HepG2 (cell line): ENCODE measurements around the gene CDC42EP4. TPM values are rescaled to one million over a fixed set of nuclear protein-coding genes. Genes with fewer than 3 reads are reported as not detected.
A peak's percentile ranks its signal among the peaks of the same experiment; 100 is the strongest.

Experiments
- HDAC1 ChIP-seq: sonication (generic); formaldehyde crosslinking; IDR thresholded peaks from 2 replicates; pipeline ENCODE4 v1.5.1; 2020; ENCODE audit warnings: mild to moderate bottlenecking, missing genetic modification reagents
- JUN ChIP-seq: sonication (generic); formaldehyde crosslinking; IDR thresholded peaks from 2 replicates; pipeline ENCODE4 v1.4.0; 2020; ENCODE audit warnings: mild to moderate bottlenecking, missing genetic modification reagents
- POGZ ChIP-seq: sonication (generic); formaldehyde crosslinking; IDR thresholded peaks from 2 replicates; pipeline ENCODE4 v1.4.0; 2020; ENCODE audit warnings: mild to moderate bottlenecking, missing genetic modification reagents
- PREB ChIP-seq: sonication (generic); formaldehyde crosslinking; IDR thresholded peaks from 2 replicates; pipeline ENCODE4 v1.4.0; 2020; ENCODE audit warnings: missing genetic modification reagents
- SP5 ChIP-seq: IDR thresholded peaks from 2 replicates; pipeline ENCODE4 v1.6.1; 2016; ENCODE audit warnings: low read depth, borderline replicate concordance
- SRSF9 ChIP-seq: fragments of 200-400 bp; formaldehyde crosslinking; IDR thresholded peaks from 2 replicates; pipeline ENCODE4 v1.6.1; 2018; ENCODE audit warnings: borderline replicate concordance, mild to moderate bottlenecking, low read depth, low read length; ENCODE audit not compliant: insufficient read depth, poor library complexity, severe bottlenecking
- ZBTB39 ChIP-seq: sonication (generic); formaldehyde crosslinking; IDR thresholded peaks from 2 replicates; pipeline ENCODE4 v1.5.0; 2020; ENCODE audit warnings: missing genetic modification reagents
- ZFP91 ChIP-seq: sonication (generic); formaldehyde crosslinking; IDR thresholded peaks from 2 replicates; pipeline ENCODE4 v1.9.0; 2022; ENCODE audit warnings: missing genetic modification reagents, mild to moderate bottlenecking, borderline replicate concordance
- ZMAT3 ChIP-seq: sonication (generic); formaldehyde crosslinking; conservative IDR thresholded peaks from 2 replicates; pipeline ENCODE4 v1.7.0; 2021; ENCODE audit warnings: missing genetic modification reagents
- ZNF124 ChIP-seq: sonication (generic); formaldehyde crosslinking; IDR thresholded peaks from 2 replicates; pipeline ENCODE4 v1.4.0; 2020; ENCODE audit warnings: missing genetic modification reagents
- ZNF232 ChIP-seq: sonication (generic); formaldehyde crosslinking; IDR thresholded peaks from 2 replicates; pipeline ENCODE4 v1.4.0; 2020; ENCODE audit warnings: missing genetic modification reagents, borderline replicate concordance
- ZNF292 ChIP-seq: sonication (generic); formaldehyde crosslinking; IDR thresholded peaks from 2 replicates; pipeline ENCODE4 v1.8.1; 2022; ENCODE audit warnings: mild to moderate bottlenecking, low read depth, missing genetic modification reagents, borderline replicate concordance
- ZNF296 ChIP-seq: sonication (generic); formaldehyde crosslinking; conservative IDR thresholded peaks from 2 replicates; pipeline ENCODE4 v1.5.0; 2020; ENCODE audit warnings: mild to moderate bottlenecking, missing genetic modification reagents
- ZNF460 ChIP-seq: sonication (generic); formaldehyde crosslinking; IDR thresholded peaks from 2 replicates; pipeline ENCODE4 v1.5.1; 2020; ENCODE audit warnings: missing genetic modification reagents, mild to moderate bottlenecking, borderline replicate concordance
- ZNF546 ChIP-seq: sonication (generic); formaldehyde crosslinking; conservative IDR thresholded peaks from 2 replicates; pipeline ENCODE4 v1.8.1; 2023; ENCODE audit warnings: mild to moderate bottlenecking, missing genetic modification reagents
- ZNF597 ChIP-seq: sonication (generic); formaldehyde crosslinking; IDR thresholded peaks from 2 replicates; pipeline ENCODE4 v1.5.0; 2020; ENCODE audit warnings: missing genetic modification reagents
- ZSCAN25 ChIP-seq: sonication (generic); formaldehyde crosslinking; IDR thresholded peaks from 2 replicates; pipeline ENCODE4 v1.8.0; 2022; ENCODE audit warnings: mild to moderate bottlenecking, missing genetic modification reagents
- polyA plus RNA-seq, 8 experiments: library from polyadenylated mRNA; depleted of rRNA in 3 of 8; stranded (reverse) in 7 of 8; unstranded in 1 of 8; fragments of >200 nt; fragmentation: Illumina TruSeq in 4 of 8; extraction: Trizol in 4 of 8; gene quantifications; 2 replicates each; pipeline versions ENCODE4 v1.2.1 to v1.2.3, GENCODE V29; 2011 to 2016; ENCODE audit warnings: low read depth in 4 of 8, missing spikeins in 1 of 8, mixed read lengths in 1 of 8; ENCODE audit not compliant: insufficient read depth in 1 of 8
- total RNA-seq, 5 experiments: library from RNA; depleted of rRNA; stranded (reverse); fragments of >200 nt; fragmentation: Illumina TruSeq; extraction: Trizol; gene quantifications; 2 replicates each; pipeline ENCODE4 v1.2.3, GENCODE V29; 2016; ENCODE audit warnings: low read depth in 1 of 5
- TF ChIP-seq, protein P1 (sequence below): sonication (generic); formaldehyde crosslinking; IDR thresholded peaks from 2 replicates; pipeline ENCODE4 v1.8.0; 2022; ENCODE audit warnings: missing genetic modification reagents, mild to moderate bottlenecking, inconsistent platforms, borderline replicate concordance
- TF ChIP-seq, protein P2 (sequence below): sonication (generic); formaldehyde crosslinking; IDR thresholded peaks from 2 replicates; pipeline ENCODE4 v1.5.1; 2020; ENCODE audit warnings: missing genetic modification reagents, mild to moderate bottlenecking, borderline replicate concordance

Gene CDC42EP4
- total and polyA plus RNA-seq, 2 of the 13 experiments (the other 11 are each of a cell fraction or from before 2014, with no cell fraction given), result 19.0 to 54.0 TPM

DNA sequence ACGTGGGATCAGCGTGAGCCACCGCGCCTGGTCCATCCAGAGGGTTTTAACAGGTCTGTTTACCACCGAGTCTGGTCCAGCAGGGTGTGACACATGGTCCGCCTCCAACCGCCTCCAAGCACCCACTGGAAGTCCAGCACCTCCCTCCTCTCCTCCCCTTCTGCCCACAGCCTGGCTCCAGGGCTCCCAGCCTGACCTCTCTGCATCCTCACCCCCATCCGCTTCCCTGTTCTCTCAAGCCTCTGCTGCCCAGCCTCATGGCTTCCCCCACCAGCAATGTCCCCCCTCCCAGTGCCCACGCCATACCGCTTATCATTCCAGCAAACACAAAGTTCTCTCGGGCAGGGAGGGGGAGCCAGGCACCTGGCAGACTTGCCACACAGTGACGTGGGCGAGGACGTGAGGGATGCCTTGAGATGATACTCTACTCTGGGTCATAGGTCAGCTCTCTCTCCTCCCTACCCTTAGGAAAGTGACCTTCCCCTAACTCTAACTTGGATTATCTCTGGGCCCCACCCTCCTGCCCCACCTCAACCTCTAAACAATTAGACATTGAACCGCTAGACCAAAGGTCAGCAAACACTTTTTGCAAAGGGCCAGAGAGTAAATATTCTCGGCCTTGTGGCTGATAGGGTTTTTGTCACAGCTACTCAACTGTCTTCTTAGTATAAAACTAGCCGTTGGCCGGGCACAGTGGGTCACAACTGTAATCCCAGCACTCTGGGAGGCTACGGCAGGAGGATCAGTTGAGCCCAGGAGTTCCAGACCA is 23.1 kb downstream of the CDC42EP4 start (continued):
- TF ChIP-seq, protein P1, sequence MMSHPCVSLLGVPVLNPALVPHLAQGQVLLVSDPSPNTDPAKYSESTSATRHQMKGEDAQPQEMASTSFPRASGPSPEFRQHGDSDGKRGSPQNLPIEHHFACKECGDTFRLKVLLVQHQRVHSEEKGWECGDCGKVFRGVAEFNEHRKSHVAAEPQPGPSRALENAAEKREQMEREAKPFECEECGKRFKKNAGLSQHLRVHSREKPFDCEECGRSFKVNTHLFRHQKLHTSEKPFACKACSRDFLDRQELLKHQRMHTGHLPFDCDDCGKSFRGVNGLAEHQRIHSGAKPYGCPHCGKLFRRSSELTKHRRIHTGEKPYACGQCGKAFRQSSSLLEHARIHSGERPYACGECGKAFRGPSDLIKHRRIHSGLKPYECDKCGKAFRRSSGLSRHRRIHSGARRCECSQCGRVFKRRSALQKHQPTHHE (CRISPR knock-in tag), result peak; percentile 81
- TF ChIP-seq ZNF597 (no peak), SRSF9 (no peak), ZBTB39 (peak; percentile 65; the same call in 1 of the 2 replicates), ZNF296 (CRISPR knock-in tag) (0 out of 2 replicates have a peak, but pooled peaks have one; percentile 55), ZNF232 (CRISPR knock-in tag) (no peak), ZNF124 (CRISPR knock-in tag) (peak; percentile 73; the same call in 1 of the 2 replicates), ZFP91 (CRISPR knock-in tag) (peak; percentile 90), HDAC1 (CRISPR knock-in tag) (peak; percentile 94), ZSCAN25 (peak; percentile 85), ZNF546 (CRISPR knock-in tag) (no peak), JUN (CRISPR knock-in tag) (0 out of 2 replicates have a peak, but pooled peaks have one; percentile 40), PREB (CRISPR knock-in tag) (no peak), ZNF460 (CRISPR knock-in tag) (peak; percentile 67; the same call in 1 of the 2 replicates), POGZ (CRISPR knock-in tag) (peak; percentile 75), SP5 (CRISPR knock-in tag) (peak; percentile 98), ZMAT3 (CRISPR knock-in tag) (peak; percentile 86; the same call in 1 of the 2 replicates), ZNF292 (CRISPR knock-in tag) (peak; percentile 94)
- TF ChIP-seq, protein P2, sequence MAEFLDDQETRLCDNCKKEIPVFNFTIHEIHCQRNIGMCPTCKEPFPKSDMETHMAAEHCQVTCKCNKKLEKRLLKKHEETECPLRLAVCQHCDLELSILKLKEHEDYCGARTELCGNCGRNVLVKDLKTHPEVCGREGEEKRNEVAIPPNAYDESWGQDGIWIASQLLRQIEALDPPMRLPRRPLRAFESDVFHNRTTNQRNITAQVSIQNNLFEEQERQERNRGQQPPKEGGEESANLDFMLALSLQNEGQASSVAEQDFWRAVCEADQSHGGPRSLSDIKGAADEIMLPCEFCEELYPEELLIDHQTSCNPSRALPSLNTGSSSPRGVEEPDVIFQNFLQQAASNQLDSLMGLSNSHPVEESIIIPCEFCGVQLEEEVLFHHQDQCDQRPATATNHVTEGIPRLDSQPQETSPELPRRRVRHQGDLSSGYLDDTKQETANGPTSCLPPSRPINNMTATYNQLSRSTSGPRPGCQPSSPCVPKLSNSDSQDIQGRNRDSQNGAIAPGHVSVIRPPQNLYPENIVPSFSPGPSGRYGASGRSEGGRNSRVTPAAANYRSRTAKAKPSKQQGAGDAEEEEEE (CRISPR knock-in tag), result peak; percentile 89; the same call in 1 of the 2 replicates
